ENCODE results near the gene PPP4R2. TPM values are rescaled to one million over a fixed set of nuclear protein-coding genes. Genes with fewer than 3 reads are reported as not detected.

PPP4R2 gene
- total and polyA plus RNA-seq, 7 donors: 15.1 to 94.1 (median 51.2) TPM

DNA sequence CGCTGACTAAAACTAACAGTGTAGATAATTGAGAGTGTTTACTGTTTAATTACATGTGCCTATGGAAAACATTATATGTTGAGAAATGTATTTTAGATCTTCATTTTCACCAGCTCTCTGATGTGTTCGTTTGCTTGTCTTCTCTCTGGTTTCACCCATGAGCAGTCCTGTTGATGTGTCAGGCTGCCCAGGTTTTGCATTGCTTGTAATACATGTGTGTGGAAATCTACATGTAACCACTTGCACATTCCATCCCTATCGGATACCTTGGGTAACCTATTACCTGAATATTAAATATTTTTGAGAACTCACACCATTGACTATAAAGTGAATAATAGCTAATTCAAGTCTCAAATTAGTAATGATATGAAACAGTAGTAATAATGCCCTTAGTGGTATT lies 13.1 kb downstream of the PPP4R2 start:
- intact Hi-C loops (cut with DNase I): no loop called here
- H3K27ac ChIP-seq: no peak overlapping the region
- H3K27me3 ChIP-seq (ENCODE audit: insufficient read depth in 3 of 3, low read length in 2 of 3): no peaks in the 10 kb centered on the region
- no peak for DNase-seq
- no peak for ATAC-seq
- no peaks in the 10 kb centered on the region for H3K9me3 ChIP-seq
- peaks cover 0 to 15% of the 10 kb centered on the region in 2 donors for H3K36me3 ChIP-seq (ENCODE audit: insufficient read depth in 1 of 2, low read depth in 1 of 2)
- H3K4me1 ChIP-seq: peaks cover 36% of the 10 kb centered on the region
- TF ChIP-seq, protein P1, sequence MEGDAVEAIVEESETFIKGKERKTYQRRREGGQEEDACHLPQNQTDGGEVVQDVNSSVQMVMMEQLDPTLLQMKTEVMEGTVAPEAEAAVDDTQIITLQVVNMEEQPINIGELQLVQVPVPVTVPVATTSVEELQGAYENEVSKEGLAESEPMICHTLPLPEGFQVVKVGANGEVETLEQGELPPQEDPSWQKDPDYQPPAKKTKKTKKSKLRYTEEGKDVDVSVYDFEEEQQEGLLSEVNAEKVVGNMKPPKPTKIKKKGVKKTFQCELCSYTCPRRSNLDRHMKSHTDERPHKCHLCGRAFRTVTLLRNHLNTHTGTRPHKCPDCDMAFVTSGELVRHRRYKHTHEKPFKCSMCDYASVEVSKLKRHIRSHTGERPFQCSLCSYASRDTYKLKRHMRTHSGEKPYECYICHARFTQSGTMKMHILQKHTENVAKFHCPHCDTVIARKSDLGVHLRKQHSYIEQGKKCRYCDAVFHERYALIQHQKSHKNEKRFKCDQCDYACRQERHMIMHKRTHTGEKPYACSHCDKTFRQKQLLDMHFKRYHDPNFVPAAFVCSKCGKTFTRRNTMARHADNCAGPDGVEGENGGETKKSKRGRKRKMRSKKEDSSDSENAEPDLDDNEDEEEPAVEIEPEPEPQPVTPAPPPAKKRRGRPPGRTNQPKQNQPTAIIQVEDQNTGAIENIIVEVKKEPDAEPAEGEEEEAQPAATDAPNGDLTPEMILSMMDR (IDR thresholded peaks at IDR 0.05): no peak
- 73 to 76% (median 75%) methylated on average over 3 of the region's 3 CpGs for WGBS, 3 donors
- no peak overlapping the region for H3K4me3 ChIP-seq

DNA sequence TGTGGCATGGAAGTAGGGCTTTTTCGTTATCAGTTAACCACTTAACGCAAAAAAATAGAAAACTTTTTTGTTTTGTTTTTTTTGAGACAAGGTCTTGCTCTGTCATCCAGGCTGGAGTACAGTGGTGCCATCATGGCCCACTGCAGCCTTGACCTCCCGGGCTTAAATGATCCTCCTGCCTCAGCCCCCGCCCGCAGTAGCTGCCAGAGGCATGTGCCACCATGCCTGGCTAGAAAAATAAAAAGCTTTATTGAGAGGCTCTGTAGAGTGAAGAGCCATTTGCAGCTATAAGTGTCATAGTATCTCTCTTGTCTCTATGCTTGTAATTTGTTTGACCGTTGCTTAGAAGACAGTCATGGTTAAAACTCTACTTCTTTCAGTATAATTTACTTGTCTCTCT lies 13.5 kb downstream of the PPP4R2 start:
- Histone ChIP-seq H3K27ac (no peak overlapping the region), H3K4me3 (no peak overlapping the region), H3K27me3 (ENCODE audit: insufficient read depth in 3 of 3, low read length in 2 of 3) (no peaks in the 10 kb centered on the region), H3K9me3 (no peaks in the 10 kb centered on the region), H3K4me1 (peaks cover 36% of the 10 kb centered on the region), H3K36me3 (ENCODE audit: insufficient read depth in 1 of 2, low read depth in 1 of 2) (peaks cover 0 to 15% of the 10 kb centered on the region in 2 donors)
- WGBS, 3 donors: 91% methylated on average over 6 of the region's 6 CpGs
- no peak for DNase-seq
- TF ChIP-seq, protein P1 (IDR thresholded peaks at IDR 0.05): no peak
- intact Hi-C loops (cut with DNase I): no loop called here
- no peak for ATAC-seq

DNA sequence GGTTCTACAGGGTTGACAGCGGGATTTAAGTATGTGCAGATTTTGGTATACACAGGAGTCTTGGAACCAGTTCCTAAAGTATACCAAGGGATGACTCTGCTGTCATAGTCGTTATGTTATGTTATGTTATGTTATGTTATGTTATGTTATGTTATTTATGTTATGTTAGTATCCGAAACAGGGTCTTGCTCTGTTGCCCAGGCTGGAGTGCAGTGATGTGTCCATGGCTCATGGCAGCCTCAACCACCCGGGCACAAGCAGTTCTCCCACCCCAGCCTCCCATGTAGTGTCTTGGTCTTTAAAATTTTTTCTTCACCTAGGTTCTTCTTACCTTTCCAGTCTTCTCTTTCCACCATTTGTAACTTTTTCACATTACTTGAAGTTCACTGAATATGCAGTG lies 21.7 kb downstream of the PPP4R2 start:
- Histone ChIP-seq H3K4me3 (no peak overlapping the region), H3K27me3 (ENCODE audit: insufficient read depth in 3 of 3, low read length in 2 of 3) (no peaks in the 10 kb centered on the region), H3K9me3 (no peaks in the 10 kb centered on the region), H3K4me1 (peaks cover 31% of the 10 kb centered on the region), H3K36me3 (ENCODE audit: insufficient read depth in 1 of 2, low read depth in 1 of 2) (peaks cover 0 to 2% of the 10 kb centered on the region in 2 donors), H3K27ac (no peak overlapping the region)
- WGBS, 3 donors: 93 to 96% (median 95%) methylated on average over 4 of the region's 4 CpGs
- intact Hi-C loops (cut with DNase I): no loop called here
- ATAC-seq (no peak), DNase-seq (no peak)
- TF ChIP-seq, protein P1 (IDR thresholded peaks at IDR 0.05): no peak

DNA sequence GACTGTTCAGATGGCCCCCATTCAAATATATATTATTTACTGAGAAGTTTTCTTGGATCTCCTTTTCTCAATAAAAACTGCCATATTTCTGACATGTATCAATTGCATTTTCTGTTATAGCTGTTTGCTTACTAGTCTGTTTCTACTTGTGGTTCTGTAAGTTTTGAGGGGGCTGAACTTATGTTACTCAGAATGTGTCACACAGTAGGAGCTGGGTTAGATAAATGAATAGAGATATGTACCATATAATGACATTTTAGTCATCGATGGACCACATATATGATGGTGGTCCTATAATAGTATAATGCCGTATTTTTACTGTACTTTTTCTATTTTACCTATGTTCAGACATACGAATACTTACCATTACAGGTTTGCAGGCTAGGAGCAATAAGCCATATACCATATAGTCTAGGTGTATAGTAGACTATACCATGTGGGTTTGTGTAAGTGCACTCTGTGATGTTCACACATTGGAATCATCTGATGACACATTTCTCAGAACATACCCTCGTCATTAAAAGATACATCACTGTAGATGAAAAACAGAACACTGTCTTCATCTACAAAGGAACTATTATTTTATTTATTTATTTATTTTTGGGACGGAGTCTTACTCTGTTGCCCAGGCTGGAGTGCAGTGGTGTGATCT lies 22.3 kb downstream of the PPP4R2 start:
- no peak overlapping the region for H3K27ac ChIP-seq
- H3K36me3 ChIP-seq (ENCODE audit: insufficient read depth in 1 of 2, low read depth in 1 of 2): peaks cover 0 to 2% of the 10 kb centered on the region in 2 donors
- DNase-seq (no peak), ATAC-seq (no peak)
- H3K4me1 ChIP-seq: peaks cover 37% of the 10 kb centered on the region
- H3K4me3 ChIP-seq: no peak overlapping the region
- intact Hi-C loops (cut with DNase I): no loop called here
- no peaks in the 10 kb centered on the region for H3K9me3 ChIP-seq
- TF ChIP-seq, protein P1 (IDR thresholded peaks at IDR 0.05): no peak
- no peaks in the 10 kb centered on the region for H3K27me3 ChIP-seq (ENCODE audit: insufficient read depth in 3 of 3, low read length in 2 of 3)
- WGBS, 3 donors: 75 to 92% (median 78%) methylated on average over 5 of the region's 5 CpGs

Data from psoas muscle (tissue), 8 donors.